Hematopoietic multipotent progenitor cell treated with erythropoietin and hydrocortisone succinate and interleukin-3 and kit ligand, for 15 days (in vitro differentiated cells): ENCODE data around the gene LRRC1.

Experiments
- DNase-seq: peaks from one replicate; pipeline ENCODE4 v3.0.0-alpha.2; 2015; ENCODE audit warnings: low spot score

The LRRC1 gene

DNA sequence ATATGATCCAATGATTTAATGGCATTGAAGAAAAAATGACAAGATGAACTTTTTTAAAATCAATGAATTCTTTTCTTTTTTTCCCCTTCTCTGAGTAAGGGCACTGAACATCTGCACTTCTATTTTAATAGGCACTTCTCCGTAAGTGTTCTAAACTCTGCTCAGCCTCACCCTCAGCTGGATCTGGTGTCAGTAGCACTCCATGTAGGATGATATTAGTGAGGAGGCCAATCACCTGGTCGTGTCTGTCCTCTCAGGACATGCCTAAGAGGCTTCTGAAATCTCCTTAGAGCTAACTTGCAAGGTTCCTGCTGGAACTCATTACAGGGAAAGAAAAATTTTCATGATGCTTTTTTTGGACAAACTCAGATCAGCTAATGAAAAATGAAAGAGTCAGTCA, 167.8 kb downstream of the LRRC1 start:
- DNase-seq: no peak

DNA sequence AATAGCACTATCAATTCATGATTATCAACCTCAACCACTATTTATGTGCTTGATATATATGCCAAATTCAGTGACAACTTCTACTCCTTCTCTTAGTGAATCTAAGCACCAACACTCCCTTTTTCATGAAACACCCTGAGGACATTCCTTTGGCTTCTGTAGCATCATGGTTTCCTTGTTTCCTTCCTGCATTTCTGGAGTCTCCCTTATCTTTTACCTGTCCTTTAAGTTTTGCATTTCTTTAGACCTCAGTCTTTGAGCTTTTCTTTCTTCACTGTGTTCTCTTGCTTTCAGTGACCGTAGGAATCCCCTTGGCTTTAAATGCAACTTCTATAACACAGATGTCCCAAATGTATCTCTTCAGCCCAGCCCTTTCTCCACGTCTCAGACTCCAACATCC, 172.6 kb downstream of the LRRC1 start:
- DNase-seq: no peak
